Kidney tubule cell (primary cell): Measurements from ENCODE around the gene COPB1.
"Not testable (repeated sequence)": the region's sequence is repeated elsewhere in the genome, so short reads cannot be mapped to it uniquely, and the experiment has no call there.

Source experiments
- DNase-seq: peaks from one replicate; pipeline ENCODE4 v3.0.0-alpha.2; 2018; ENCODE audit warnings: low spot score

The COPB1 gene, protein sequence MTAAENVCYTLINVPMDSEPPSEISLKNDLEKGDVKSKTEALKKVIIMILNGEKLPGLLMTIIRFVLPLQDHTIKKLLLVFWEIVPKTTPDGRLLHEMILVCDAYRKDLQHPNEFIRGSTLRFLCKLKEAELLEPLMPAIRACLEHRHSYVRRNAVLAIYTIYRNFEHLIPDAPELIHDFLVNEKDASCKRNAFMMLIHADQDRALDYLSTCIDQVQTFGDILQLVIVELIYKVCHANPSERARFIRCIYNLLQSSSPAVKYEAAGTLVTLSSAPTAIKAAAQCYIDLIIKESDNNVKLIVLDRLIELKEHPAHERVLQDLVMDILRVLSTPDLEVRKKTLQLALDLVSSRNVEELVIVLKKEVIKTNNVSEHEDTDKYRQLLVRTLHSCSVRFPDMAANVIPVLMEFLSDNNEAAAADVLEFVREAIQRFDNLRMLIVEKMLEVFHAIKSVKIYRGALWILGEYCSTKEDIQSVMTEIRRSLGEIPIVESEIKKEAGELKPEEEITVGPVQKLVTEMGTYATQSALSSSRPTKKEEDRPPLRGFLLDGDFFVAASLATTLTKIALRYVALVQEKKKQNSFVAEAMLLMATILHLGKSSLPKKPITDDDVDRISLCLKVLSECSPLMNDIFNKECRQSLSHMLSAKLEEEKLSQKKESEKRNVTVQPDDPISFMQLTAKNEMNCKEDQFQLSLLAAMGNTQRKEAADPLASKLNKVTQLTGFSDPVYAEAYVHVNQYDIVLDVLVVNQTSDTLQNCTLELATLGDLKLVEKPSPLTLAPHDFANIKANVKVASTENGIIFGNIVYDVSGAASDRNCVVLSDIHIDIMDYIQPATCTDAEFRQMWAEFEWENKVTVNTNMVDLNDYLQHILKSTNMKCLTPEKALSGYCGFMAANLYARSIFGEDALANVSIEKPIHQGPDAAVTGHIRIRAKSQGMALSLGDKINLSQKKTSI

DNA sequence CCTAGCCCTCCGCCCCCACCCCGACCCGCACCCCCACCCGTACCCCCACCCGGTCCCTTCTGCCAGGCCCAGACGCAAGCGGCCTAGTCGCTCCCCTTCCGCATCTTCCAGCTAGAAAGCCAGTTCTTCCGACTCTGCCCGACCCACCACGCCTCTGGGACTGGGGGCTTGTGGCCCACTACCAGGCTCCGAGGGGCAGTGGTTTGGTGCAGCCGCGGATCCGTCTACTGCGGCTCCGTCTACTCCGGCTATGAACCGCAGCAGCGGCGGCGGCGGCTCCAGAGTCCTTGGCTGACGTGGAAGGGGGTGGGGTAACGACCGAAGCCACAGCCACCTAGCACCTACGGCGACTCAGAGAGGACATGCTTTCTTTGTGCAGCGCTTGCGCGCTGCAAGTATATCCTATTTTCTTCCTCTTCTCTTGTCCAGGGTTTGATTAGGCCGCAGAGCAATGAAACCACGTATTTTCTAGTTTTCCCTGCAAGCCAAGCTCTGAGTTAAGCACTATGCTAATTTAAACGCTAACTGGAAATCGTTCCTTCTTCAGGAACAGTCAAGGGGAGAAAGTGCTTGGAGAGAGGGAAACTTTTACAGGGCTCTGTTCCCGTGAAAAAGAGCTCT, at the start of gene COPB1:
Gene COPB1, minus strand, starts transcription at position 252 of the 621 bp plus-strand sequence. CDS start 883 bp downstream, outside the sequence.
- DNase-seq = peak; percentile 94

DNA sequence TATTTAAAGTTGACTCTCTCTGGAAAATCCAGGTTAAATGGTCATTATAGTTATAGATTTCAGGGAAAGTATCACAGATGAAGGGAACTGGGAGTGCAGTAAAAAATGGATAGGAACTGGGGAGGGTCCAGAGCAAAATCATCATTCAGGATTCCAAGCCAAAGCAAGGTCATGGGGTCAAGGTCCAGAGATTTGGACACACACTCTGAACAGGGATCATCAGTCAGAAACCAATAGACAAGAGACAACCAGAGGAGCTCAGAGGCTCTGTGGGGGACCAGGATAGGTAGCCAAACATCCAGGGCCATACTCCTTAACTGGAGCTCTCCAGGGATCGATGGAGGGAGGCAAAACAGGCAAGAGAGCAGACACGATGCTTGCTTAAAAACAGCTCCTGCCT, 47.8 kb upstream of the COPB1 start:
- DNase-seq = no peak

GRCh38 chr11:14546672-14547071, 47.1 kb upstream of the COPB1 start:
- DNase-seq = no peak

GRCh38 chr11:14544611-14545010, 45.0 kb upstream of the COPB1 start:
- no peak for DNase-seq

DNA sequence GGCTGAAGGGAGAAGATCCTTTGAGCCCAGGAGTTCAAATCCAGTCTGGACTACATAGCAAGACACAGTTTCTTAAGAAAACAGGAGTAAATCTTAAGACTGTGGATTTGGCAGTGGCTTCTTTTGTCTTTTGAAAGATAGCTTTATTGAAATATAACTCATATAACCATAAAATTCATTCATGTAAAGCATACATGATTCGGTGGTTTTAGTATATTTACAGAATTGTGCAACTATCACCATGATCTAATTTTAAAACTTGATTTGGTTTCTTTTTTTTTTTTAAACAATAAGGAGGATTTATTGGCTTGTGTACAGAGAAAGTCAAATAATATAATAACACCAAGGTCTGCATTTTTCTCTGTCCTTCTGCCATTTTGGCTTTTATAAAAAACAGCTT, 43.6 kb upstream of the COPB1 start:
- no peak for DNase-seq

DNA sequence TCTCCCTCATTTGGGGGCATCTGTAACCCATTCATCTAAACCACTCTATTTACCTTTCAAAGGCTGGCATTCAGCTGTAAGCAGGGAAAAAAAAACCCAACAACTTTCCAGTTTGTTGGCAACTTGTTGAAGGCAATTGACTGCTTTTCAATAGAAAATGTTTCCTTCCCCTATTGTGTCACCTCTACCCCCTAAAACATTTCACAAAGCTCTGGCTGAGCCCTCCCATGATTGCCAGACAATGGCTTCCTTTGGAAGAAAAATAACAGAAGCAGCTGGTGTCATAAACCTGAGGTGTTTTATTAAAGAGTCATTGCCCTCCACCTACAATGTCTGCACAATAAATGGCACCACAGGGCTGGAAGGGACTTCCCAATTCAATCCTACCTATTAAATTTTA, 42.7 kb upstream of the COPB1 start:
- DNase-seq = no peak

- DNase-seq = no peak
Measured at GRCh38 chr11:14541192-14541947, 41.8 kb upstream of the COPB1 start.

- no peak for DNase-seq
Measured at GRCh38 chr11:14539982-14540421, 40.4 kb upstream of the COPB1 start.

DNA sequence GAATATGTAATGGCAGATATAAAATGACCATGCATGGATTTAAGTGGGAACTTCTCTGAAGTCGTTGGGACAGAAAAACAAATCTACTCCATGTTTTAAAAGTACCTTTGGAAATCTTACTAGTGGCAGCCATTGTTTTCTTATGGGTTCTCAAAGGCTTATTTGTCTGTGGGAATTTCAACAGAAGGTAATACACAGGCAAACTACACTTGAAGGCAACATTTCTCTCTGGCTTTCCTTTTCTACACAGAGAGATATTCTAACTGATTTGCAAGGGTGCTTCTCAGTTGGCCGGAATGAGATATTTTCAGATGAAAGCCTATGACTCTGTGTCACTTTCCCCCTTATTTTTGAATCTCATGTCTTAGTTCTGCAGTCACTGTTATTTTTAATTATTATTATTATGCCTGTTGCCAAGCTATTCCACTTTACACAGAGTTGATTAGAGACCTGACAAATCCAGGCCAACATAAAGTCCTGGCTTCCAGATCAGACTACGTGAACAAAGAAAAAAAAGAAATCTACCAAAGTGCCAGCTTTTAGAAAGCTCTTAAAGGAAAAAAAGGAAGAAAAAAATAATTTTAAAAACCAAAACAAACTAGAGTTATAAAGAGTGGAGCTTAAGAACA, 39.4 kb upstream of the COPB1 start:
- DNase-seq = no peak

GRCh38 chr11:14538271-14538925, 38.8 kb upstream of the COPB1 start:
- no peak for DNase-seq

- DNase-seq = peak; percentile 26
Measured at GRCh38 chr11:14537134-14537599, 37.6 kb upstream of the COPB1 start.

GRCh38 chr11:14535166-14535565, 35.6 kb upstream of the COPB1 start:
- DNase-seq = not testable (repeated sequence)

- peak; percentile 77 for DNase-seq
Measured at GRCh38 chr11:14529951-14530350, 30.3 kb upstream of the COPB1 start.

- DNase-seq = no peak
Measured at GRCh38 chr11:14529321-14529720, 29.7 kb upstream of the COPB1 start.

DNA sequence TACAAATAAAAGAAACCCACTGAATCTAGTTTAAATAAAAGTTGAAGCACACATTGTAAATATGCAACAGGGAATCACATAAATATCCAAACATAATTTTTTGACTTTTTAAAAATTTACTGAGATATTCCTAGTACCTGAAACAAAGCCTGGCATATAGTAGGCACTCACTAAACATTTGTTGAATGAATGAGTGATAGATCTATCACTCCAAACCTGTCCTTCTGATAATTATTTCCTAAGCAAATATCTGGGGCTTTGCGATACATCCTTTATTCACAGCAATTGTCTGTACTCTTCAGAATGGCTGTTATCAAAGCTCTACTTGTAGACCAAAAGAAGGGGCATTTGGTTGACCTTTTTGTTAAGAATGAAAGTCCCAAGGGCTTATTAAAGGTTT, 23.2 kb upstream of the COPB1 start:
- no peak for DNase-seq

GRCh38 chr11:14522245-14522644, 22.6 kb upstream of the COPB1 start:
- DNase-seq = no peak

- no peak for DNase-seq
Measured at GRCh38 chr11:14520747-14521151, 21.1 kb upstream of the COPB1 start.

DNA sequence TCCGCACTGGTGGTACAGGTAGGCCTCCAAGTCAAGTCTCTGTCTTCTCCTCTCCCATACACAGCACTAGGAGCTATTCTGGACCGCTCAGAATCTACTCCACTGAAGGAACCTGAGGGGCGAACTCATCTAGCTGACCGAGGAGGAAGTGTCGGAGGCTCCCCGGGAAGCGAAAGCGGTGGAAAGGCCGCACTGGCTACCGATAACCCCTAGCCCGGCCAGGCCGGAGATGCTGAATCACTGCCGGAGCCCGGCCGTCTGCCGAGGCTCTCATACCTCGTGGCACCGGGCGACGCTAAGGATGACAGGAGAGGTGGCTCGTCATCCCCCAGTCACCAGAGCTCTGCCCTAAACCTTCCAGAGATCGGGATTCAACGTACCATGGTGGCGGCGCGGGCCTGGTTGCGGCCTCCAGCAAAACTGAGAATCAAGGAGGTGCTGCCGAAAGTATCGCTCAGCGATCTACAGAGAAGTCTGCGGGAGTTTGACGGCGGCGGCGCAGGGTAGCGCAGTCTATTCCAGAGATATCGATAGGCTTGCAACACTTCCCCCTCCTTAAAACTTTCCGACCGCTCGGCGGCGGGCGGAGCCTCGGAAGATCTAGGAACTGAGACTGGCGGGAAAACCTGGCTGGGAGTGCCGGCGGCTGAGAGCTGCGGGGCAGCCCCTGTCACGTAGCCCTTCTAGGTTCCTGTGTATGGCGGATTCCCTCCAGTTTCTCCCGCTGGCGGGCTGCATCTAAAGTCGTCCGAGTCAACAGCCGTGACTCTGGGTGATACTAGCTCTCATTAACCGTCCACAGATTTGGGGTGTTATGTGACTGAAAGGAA, 20.5 kb upstream of the COPB1 start, which contains the start of gene PSMA1:
Gene PSMA1, minus strand, starts transcription at position 470 of the 830 bp plus-strand sequence. Its CDS starts 87 bp downstream, at position 383.
- DNase-seq = peak; percentile 97

DNA sequence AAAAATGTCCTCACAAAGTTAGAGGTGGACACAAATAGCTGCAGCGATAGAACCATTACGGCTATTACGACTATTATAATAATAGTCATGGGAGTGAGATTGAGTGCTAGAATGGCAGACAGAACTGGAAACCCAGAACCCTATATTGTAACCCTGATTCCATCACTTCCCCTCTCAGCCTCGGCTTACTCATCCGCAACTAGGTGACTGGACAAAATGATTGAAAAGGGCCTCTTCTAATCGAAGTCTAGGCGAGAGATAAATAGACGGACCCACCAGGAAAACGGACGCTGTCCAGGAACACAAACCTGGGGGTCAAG, 19.9 kb upstream of the COPB1 start:
- DNase-seq = no peak

- no peak for DNase-seq
Measured at GRCh38 chr11:14518820-14519219, 19.2 kb upstream of the COPB1 start.
